GM23338 (cell line): ENCODE data around the gene MIS12.

ENCODE experiments used
- CREB1 ChIP-seq: fragments of 250-450 bp; sonication (Bioruptor Pico); IDR thresholded peaks from 2 replicates; pipeline ENCODE4 v1.5.0; 2020; ENCODE audit warnings: low read depth, mild to moderate bottlenecking, moderate library complexity
- EZH2 ChIP-seq: fragments of 200-600 bp; sonication (generic); IDR thresholded peaks from one replicate; pipeline ENCODE4 v1.8.0; 2017; ENCODE audit warnings: antibody characterized with exemption, mild to moderate bottlenecking, low read depth; ENCODE audit not compliant: unreplicated experiment
- EZH2phosphoT487 ChIP-seq: fragments of 200-600 bp; sonication (generic); IDR thresholded peaks from one replicate; pipeline ENCODE4 v1.8.1; 2018; ENCODE audit warnings: antibody characterized with exemption; ENCODE audit not compliant: unreplicated experiment
- JUNB ChIP-seq: IDR thresholded peaks from one replicate; pipeline ENCODE4 v1.6.1; 2016; ENCODE audit warnings: antibody characterized with exemption; ENCODE audit not compliant: unreplicated experiment
- NANOG ChIP-seq: IDR thresholded peaks from 2 replicates; pipeline ENCODE4 v1.6.1; 2016; ENCODE audit warnings: antibody characterized with exemption, borderline replicate concordance
- POLR2AphosphoS5 ChIP-seq: IDR thresholded peaks from 2 replicates; pipeline ENCODE4 v1.6.1; 2016; ENCODE audit warnings: antibody characterized with exemption, low read depth
- REST ChIP-seq: IDR thresholded peaks from one replicate; pipeline ENCODE4 v1.6.1; 2018; ENCODE audit warnings: antibody characterized with exemption; ENCODE audit not compliant: unreplicated experiment
- STAT1 ChIP-seq: IDR thresholded peaks from one replicate; pipeline ENCODE4 v1.6.1; 2016; ENCODE audit warnings: antibody characterized with exemption; ENCODE audit not compliant: unreplicated experiment
- ZNF114 ChIP-seq: fragments of 250-450 bp; sonication (Bioruptor Pico); IDR thresholded peaks from 2 replicates; pipeline ENCODE4 v1.5.0; 2020; ENCODE audit warnings: mild to moderate bottlenecking, moderate library complexity
- ZNF331 ChIP-seq: fragments of 250-450 bp; sonication (Bioruptor Pico); IDR thresholded peaks from 2 replicates; pipeline ENCODE4 v1.5.0; 2020; ENCODE audit warnings: low read depth, mild to moderate bottlenecking, moderate library complexity
- TF ChIP-seq, protein P1 (sequence below), 2 experiments: fragments of 200-600 bp in 1 of 2; sonication (generic) in 1 of 2; conservative IDR thresholded peaks; 2 replicates each; pipeline versions ENCODE4 v1.5.1 to v1.6.1; 2016 to 2017; ENCODE audit warnings: antibody characterized with exemption in 2 of 2, low read depth in 2 of 2, mild to moderate bottlenecking in 2 of 2, moderate library complexity in 1 of 2
- TF ChIP-seq, protein P2 (sequence below): fragments of 250-450 bp; sonication (Bioruptor Pico); IDR thresholded peaks from 2 replicates; pipeline ENCODE4 v1.5.0; 2020; ENCODE audit warnings: mild to moderate bottlenecking, moderate library complexity
- TF ChIP-seq, protein P3 (sequence below): IDR thresholded peaks from 2 replicates; pipeline ENCODE4 v1.6.1; 2016; ENCODE audit warnings: antibody characterized with exemption

DNA sequence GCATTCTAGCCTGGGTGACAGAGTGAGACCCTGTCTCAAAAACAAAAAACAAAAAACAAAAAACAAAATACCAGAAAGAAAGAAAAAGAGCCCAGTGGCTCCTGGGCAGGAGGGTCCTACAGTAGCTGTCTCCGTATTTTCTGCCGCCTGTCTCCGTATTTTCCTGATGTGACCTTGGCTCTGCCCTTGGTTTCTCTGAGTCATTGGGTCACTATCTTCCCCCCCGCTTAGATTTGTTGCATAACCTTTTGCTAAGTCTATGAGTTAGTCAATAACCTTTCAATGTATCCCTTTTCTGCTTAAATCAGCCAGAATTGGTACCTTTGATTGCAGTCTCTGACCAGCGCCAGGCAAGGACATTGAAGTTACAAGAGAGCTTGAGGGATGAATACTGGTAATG, 36.9 kb downstream of the MIS12 start:
- TF ChIP-seq, protein P1, sequence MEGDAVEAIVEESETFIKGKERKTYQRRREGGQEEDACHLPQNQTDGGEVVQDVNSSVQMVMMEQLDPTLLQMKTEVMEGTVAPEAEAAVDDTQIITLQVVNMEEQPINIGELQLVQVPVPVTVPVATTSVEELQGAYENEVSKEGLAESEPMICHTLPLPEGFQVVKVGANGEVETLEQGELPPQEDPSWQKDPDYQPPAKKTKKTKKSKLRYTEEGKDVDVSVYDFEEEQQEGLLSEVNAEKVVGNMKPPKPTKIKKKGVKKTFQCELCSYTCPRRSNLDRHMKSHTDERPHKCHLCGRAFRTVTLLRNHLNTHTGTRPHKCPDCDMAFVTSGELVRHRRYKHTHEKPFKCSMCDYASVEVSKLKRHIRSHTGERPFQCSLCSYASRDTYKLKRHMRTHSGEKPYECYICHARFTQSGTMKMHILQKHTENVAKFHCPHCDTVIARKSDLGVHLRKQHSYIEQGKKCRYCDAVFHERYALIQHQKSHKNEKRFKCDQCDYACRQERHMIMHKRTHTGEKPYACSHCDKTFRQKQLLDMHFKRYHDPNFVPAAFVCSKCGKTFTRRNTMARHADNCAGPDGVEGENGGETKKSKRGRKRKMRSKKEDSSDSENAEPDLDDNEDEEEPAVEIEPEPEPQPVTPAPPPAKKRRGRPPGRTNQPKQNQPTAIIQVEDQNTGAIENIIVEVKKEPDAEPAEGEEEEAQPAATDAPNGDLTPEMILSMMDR (conservative IDR thresholded peaks at IDR 0.05; ENCODE audit: low read depth in 2 of 2) = no peak
- TF ChIP-seq EZH2phosphoT487 (no peak), CREB1 (CRISPR knock-in tag) (no peak), JUNB (no peak), ZNF331 (CRISPR knock-in tag) (no peak), POLR2AphosphoS5 (no peak), REST (no peak), EZH2 (no peak), ZNF114 (no peak), NANOG (no peak), STAT1 (no peak)
- TF ChIP-seq, protein P2, sequence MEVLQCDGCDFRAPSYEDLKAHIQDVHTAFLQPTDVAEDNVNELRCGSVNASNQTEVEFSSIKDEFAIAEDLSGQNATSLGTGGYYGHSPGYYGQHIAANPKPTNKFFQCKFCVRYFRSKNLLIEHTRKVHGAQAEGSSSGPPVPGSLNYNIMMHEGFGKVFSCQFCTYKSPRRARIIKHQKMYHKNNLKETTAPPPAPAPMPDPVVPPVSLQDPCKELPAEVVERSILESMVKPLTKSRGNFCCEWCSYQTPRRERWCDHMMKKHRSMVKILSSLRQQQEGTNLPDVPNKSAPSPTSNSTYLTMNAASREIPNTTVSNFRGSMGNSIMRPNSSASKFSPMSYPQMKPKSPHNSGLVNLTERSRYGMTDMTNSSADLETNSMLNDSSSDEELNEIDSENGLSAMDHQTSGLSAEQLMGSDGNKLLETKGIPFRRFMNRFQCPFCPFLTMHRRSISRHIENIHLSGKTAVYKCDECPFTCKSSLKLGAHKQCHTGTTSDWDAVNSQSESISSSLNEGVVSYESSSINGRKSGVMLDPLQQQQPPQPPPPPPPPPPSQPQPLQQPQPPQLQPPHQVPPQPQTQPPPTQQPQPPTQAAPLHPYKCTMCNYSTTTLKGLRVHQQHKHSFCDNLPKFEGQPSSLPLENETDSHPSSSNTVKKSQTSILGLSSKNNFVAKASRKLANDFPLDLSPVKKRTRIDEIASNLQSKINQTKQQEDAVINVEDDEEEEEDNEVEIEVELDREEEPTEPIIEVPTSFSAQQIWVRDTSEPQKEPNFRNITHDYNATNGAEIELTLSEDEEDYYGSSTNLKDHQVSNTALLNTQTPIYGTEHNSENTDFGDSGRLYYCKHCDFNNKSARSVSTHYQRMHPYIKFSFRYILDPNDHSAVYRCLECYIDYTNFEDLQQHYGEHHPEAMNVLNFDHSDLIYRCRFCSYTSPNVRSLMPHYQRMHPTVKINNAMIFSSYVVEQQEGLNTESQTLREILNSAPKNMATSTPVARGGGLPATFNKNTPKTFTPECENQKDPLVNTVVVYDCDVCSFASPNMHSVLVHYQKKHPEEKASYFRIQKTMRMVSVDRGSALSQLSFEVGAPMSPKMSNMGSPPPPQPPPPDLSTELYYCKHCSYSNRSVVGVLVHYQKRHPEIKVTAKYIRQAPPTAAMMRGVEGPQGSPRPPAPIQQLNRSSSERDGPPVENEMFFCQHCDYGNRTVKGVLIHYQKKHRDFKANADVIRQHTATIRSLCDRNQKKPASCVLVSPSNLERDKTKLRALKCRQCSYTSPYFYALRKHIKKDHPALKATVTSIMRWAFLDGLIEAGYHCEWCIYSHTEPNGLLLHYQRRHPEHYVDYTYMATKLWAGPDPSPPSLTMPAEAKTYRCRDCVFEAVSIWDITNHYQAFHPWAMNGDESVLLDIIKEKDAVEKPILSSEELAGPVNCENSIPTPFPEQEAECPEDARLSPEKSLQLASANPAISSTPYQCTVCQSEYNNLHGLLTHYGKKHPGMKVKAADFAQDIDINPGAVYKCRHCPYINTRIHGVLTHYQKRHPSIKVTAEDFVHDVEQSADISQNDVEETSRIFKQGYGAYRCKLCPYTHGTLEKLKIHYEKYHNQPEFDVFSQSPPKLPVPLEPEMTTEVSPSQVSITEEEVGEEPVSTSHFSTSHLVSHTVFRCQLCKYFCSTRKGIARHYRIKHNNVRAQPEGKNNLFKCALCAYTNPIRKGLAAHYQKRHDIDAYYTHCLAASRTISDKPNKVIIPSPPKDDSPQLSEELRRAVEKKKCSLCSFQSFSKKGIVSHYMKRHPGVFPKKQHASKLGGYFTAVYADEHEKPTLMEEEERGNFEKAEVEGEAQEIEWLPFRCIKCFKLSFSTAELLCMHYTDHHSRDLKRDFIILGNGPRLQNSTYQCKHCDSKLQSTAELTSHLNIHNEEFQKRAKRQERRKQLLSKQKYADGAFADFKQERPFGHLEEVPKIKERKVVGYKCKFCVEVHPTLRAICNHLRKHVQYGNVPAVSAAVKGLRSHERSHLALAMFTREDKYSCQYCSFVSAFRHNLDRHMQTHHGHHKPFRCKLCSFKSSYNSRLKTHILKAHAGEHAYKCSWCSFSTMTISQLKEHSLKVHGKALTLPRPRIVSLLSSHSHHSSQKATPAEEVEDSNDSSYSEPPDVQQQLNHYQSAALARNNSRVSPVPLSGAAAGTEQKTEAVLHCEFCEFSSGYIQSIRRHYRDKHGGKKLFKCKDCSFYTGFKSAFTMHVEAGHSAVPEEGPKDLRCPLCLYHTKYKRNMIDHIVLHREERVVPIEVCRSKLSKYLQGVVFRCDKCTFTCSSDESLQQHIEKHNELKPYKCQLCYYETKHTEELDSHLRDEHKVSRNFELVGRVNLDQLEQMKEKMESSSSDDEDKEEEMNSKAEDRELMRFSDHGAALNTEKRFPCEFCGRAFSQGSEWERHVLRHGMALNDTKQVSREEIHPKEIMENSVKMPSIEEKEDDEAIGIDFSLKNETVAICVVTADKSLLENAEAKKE = no peak
- TF ChIP-seq, protein P3, sequence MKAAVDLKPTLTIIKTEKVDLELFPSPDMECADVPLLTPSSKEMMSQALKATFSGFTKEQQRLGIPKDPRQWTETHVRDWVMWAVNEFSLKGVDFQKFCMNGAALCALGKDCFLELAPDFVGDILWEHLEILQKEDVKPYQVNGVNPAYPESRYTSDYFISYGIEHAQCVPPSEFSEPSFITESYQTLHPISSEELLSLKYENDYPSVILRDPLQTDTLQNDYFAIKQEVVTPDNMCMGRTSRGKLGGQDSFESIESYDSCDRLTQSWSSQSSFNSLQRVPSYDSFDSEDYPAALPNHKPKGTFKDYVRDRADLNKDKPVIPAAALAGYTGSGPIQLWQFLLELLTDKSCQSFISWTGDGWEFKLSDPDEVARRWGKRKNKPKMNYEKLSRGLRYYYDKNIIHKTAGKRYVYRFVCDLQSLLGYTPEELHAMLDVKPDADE = no peak
